Measurements from ENCODE around the gene HK3.

Gene HK3

GRCh38 chr5:176891331-176891958, 7.7 kb downstream of the HK3 start:
- H3K4me1 ChIP-seq (ENCODE audit: insufficient read depth, low read length, poor library complexity, severe bottlenecking): no peaks in the 10 kb centered on the region
- no peak overlapping the region for H2AFZ ChIP-seq (ENCODE audit: low read length)
- H4K20me1 ChIP-seq (ENCODE audit: insufficient read depth, low read length, poor library complexity, severe bottlenecking): no peaks in the 10 kb centered on the region
- TF ChIP-seq EZH2phosphoT487 (IDR thresholded peaks at IDR 0.05; ENCODE audit: borderline replicate concordance): no peak
- TF ChIP-seq CTCF (conservative IDR thresholded peaks at IDR 0.05; ENCODE audit: low read length): no peak
- no peak overlapping the region for H3K9ac ChIP-seq (ENCODE audit: low read depth, low read length, poor library complexity, severe bottlenecking)
- no peaks in the 10 kb centered on the region for H3K9me2 ChIP-seq (replicated peaks; ENCODE audit: low read depth, low read length)
- no peaks in the 10 kb centered on the region for H3F3A ChIP-seq (ENCODE audit: low read depth)
- no peaks in the 10 kb centered on the region for H3K27me3 ChIP-seq (ENCODE audit: insufficient read depth, low read length, poor library complexity, severe bottlenecking)
- no peaks in the 10 kb centered on the region for H3K9me3 ChIP-seq (ENCODE audit: insufficient read depth, low read depth, low read length)
- no peak overlapping the region for H3K4me3 ChIP-seq (ENCODE audit: low read length, poor library complexity, severe bottlenecking)
- H3K4me2 ChIP-seq (ENCODE audit: low read depth, low read length, poor library complexity, severe bottlenecking): no peak overlapping the region
- H3K36me3 ChIP-seq (ENCODE audit: insufficient read depth, low read length): no peaks in the 10 kb centered on the region
- no peaks in the 10 kb centered on the region for H3K79me2 ChIP-seq (ENCODE audit: insufficient read depth, low read length)

GRCh38 chr5:176890455-176891330, 8.5 kb downstream of the HK3 start:
- TF ChIP-seq CTCF (conservative IDR thresholded peaks at IDR 0.05; ENCODE audit: low read length) (no peak), EZH2phosphoT487 (IDR thresholded peaks at IDR 0.05; ENCODE audit: borderline replicate concordance) (no peak)
- H3K4me2 ChIP-seq (ENCODE audit: low read depth, low read length, poor library complexity, severe bottlenecking): no peak overlapping the region
- H2AFZ ChIP-seq (ENCODE audit: low read length): no peak overlapping the region
- H3K36me3 ChIP-seq (ENCODE audit: insufficient read depth, low read length): no peaks in the 10 kb centered on the region
- H3K4me1 ChIP-seq (ENCODE audit: insufficient read depth, low read length, poor library complexity, severe bottlenecking): no peaks in the 10 kb centered on the region
- no peaks in the 10 kb centered on the region for H3F3A ChIP-seq (ENCODE audit: low read depth)
- H3K9me3 ChIP-seq (ENCODE audit: insufficient read depth, low read depth, low read length): no peaks in the 10 kb centered on the region
- no peaks in the 10 kb centered on the region for H3K9me2 ChIP-seq (replicated peaks; ENCODE audit: low read depth, low read length)
- no peaks in the 10 kb centered on the region for H3K27me3 ChIP-seq (ENCODE audit: insufficient read depth, low read length, poor library complexity, severe bottlenecking)
- no peak overlapping the region for H3K9ac ChIP-seq (ENCODE audit: low read depth, low read length, poor library complexity, severe bottlenecking)
- H3K4me3 ChIP-seq (ENCODE audit: low read length, poor library complexity, severe bottlenecking): no peak overlapping the region
- no peaks in the 10 kb centered on the region for H4K20me1 ChIP-seq (ENCODE audit: insufficient read depth, low read length, poor library complexity, severe bottlenecking)
- no peaks in the 10 kb centered on the region for H3K79me2 ChIP-seq (ENCODE audit: insufficient read depth, low read length)

GRCh38 chr5:176889321-176890280, 9.5 kb downstream of the HK3 start:
- H3K4me3 ChIP-seq (ENCODE audit: low read length, poor library complexity, severe bottlenecking): no peak overlapping the region
- no peak overlapping the region for H3K9ac ChIP-seq (ENCODE audit: low read depth, low read length, poor library complexity, severe bottlenecking)
- no peaks in the 10 kb centered on the region for H3K36me3 ChIP-seq (ENCODE audit: insufficient read depth, low read length)
- H2AFZ ChIP-seq (ENCODE audit: low read length): no peak overlapping the region
- no peaks in the 10 kb centered on the region for H3K9me3 ChIP-seq (ENCODE audit: insufficient read depth, low read depth, low read length)
- H3K9me2 ChIP-seq (replicated peaks; ENCODE audit: low read depth, low read length): no peaks in the 10 kb centered on the region
- H4K20me1 ChIP-seq (ENCODE audit: insufficient read depth, low read length, poor library complexity, severe bottlenecking): no peaks in the 10 kb centered on the region
- TF ChIP-seq CTCF (conservative IDR thresholded peaks at IDR 0.05; ENCODE audit: low read length): no peak
- TF ChIP-seq EZH2phosphoT487 (IDR thresholded peaks at IDR 0.05; ENCODE audit: borderline replicate concordance): no peak
- H3K79me2 ChIP-seq (ENCODE audit: insufficient read depth, low read length): no peaks in the 10 kb centered on the region
- no peaks in the 10 kb centered on the region for H3F3A ChIP-seq (ENCODE audit: low read depth)
- no peak overlapping the region for H3K4me2 ChIP-seq (ENCODE audit: low read depth, low read length, poor library complexity, severe bottlenecking)
- no peaks in the 10 kb centered on the region for H3K4me1 ChIP-seq (ENCODE audit: insufficient read depth, low read length, poor library complexity, severe bottlenecking)
- no peaks in the 10 kb centered on the region for H3K27me3 ChIP-seq (ENCODE audit: insufficient read depth, low read length, poor library complexity, severe bottlenecking)
